HuH-7 (cell line): ENCODE measurements around the gene UBD.

Experiments used
- DNase-seq: peaks from one replicate; pipeline ENCODE4 v3.0.0; 2011; ENCODE audit warnings: low spot score

Gene UBD

DNA sequence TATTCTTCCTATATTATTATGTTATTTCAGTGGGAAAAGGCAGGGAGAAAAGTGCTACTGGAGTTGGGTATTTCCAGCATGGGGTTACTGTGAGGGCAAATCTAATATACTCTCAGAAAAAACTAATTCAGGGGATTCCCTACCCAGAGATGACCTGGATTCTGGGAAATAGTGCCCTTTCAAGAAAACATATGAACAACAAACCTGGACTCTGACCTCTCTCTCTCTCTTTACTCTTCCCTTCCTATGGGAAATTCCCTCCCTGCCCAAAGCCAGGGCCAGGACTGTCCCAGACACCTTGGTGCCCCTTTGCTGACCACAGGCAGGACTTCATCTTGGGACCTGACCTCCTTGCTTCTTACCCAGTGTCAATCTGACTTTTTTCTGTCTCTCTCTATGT, 1.6 kb upstream of the UBD start:
- DNase-seq, result peak; percentile 58

DNA sequence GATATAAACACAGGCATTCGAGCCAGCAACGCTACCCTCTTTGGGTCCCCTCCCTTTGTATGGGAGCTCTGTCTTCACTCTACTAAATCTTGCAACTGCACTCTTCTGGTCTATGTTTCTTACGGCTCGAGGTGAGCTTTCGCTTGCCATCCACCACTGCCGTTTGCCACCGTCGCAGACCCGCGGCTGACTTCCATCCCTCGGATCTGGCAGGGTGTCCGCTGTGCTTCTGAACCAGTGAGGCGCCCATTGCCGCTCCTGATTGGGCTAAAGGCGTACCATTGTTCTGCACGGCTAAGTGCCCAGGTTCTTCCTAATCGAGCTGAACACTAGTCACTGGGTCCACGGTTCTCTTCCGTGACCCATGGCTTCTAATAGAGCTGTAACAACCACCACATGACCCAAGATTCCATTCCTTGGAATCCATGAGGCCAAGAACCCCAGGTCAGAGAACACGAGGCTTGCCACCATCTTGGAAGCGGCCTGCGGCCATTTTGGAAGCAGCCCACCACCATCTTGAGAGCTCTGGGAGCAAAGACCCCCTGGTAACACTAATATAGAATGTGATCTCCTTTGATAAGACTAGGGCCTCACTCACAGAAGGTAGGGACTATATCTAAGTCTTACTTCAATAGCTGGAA, 973 bp downstream of the UBD start:
- no peak for DNase-seq

DNA sequence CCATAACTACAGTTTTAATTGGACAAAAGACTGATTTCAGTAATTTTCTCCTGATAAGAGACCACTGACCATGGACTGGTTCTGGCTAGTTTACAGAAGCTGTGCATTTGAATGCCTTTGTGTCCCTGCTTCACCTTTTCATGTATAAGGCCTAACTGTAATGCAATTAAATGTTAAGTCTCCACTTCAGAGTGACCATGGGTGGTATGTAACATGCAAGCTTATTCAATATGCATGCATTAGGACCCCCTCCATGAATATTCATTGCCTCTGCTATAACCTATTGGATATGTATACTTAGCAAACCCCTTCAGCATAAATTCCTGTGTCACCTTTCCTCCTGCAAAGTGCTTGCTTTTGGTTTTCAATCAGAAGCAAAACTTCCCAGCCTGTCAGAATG, 2.2 kb downstream of the UBD start:
- no peak for DNase-seq

DNA sequence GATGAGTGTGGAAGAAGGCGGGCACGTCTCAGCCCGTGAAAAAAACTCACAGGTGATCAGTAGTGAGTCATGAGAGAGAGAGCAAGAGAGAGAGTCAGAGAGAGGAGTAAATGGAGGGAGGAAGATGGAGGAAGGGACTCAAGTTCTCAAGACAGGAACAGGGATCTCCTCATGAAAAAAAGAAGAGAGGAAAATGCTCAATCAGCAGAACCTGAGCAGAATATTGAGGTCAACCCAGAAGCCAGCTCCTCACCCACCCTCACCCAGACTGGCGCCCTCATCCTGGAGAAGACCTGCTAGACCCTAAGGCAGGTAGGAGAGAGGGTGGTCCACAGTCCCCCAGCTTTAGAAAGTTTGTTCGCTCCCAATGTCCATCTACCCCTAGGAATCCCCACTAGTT, 4.8 kb downstream of the UBD start:
- no peak for DNase-seq

DNA sequence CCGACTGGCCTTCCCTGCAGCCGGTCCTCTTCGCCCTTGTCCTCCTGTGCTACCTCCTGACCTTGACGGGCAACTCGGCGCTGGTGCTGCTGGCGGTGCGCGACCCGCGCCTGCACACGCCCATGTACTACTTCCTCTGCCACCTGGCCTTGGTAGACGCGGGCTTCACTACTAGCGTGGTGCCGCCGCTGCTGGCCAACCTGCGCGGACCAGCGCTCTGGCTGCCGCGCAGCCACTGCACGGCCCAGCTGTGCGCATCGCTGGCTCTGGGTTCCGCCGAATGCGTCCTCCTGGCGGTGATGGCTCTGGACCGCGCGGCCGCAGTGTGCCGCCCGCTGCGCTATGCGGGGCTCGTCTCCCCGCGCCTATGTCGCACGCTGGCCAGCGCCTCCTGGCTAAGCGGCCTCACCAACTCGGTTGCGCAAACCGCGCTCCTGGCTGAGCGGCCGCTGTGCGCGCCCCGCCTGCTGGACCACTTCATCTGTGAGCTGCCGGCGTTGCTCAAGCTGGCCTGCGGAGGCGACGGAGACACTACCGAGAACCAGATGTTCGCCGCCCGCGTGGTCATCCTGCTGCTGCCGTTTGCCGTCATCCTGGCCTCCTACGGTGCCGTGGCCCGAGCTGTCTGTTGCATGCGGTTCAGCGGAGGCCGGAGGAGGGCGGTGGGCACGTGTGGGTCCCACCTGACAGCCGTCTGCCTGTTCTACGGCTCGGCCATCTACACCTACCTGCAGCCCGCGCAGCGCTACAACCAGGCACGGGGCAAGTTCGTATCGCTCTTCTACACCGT, 6.1 kb downstream of the UBD start:
- DNase-seq, result no peak

DNA sequence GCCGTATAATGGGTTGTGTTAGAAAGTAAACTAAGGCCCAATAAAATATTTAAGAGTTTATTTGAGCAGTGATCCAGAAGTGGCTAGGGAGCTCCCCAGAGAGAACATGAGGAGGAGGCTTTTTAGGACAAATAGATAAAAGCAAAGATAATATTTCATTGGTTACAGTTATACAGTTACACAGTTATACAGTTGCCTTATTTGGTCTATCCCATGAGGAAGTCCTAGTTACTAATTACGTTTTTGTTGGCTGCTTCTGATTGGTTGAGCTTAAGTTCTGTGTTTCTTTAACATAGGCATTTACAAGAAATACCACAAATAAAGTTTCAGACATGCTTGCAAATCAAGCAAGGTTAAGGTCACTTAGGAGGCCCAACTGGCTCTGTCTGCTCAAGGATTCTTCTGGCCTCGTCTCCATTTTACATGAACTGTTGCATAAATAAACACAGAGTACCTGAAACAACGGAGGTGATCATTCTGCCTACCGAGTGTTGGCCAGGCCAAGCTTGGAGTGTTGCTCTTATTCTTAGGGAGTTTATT, 7.0 kb downstream of the UBD start:
- no peak for DNase-seq

DNA sequence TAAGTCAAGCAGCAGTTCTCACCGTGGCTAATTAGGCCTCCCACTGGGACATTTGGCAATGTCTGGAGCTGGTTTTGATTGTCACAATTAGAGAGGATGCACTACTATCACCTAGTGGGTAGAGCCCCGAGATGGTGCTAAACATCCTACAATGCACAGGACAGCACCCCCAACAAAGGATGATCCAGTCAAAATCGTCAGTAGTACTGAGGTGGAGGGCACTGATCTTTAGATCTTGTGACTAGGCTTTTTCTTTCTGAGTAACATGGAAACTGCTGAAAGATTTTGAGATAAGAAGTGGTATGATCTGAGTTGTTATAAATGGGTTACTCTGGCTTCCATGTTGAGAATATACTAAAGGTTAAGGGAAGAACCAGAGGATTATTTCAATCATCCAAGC, 12.0 kb downstream of the UBD start:
- DNase-seq, result no peak

DNA sequence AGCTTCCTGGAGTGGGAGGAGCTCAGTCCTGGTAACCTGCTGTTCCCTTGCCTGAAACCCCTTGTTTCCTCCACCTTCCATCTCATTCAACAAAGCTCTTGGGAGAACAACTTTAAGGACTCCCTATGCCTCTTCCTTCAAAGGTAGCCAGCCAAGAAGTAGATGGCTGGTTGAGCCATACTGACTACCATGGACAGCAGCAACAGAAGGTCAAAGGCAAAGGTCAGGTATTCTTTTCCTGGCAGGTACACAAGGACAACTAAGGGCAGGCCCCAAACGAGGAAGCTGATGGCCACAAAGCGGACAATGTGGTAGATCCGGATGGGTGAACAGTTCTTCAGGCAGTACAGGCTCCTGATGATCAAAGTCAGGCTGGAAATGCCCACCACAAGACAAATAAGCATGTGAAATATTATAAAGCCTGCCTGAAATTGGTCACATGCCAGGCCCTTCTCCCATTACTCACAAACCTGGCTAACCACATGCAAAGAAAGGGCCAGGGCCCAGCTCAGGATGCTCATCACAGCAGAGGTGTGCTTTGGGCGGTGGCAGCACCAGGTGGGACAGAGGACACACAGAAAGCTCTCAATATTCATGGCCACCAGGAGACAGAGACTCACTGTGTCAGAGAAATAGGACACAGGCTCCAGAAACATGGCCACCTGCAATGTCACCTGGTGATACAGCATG, 21.7 kb downstream of the UBD start:
- DNase-seq, result no peak

DNA sequence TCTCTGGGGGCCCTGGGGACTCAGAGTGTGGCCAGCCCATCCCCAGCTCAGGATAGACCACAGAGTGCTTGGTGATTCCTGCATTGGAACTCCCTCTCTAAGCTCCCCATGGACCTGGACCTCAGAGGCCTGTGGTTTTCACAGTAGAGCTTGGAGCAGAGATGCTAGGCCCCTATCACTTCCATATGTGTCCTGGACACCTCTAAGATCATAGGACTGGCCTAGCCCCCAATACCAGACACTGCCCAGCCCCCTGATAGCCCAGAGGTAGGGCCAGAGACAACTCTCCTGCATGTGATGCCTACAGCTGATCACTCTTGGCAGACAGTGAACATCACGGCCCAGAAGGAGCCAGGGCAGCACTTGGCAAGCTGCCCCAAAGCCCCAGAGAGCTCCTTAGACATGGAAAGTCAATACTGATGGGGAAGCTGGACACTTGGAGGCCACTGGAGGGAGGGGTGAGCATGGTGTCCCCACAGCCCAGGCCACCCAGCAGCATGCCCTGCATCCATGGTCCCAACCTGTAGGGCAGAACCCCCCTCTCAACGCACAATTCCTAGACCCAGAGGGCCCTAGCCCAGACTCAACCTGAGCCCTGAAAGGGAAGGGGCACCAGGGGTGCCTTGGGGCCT, 27.1 kb downstream of the UBD start:
- DNase-seq, result no peak

DNA sequence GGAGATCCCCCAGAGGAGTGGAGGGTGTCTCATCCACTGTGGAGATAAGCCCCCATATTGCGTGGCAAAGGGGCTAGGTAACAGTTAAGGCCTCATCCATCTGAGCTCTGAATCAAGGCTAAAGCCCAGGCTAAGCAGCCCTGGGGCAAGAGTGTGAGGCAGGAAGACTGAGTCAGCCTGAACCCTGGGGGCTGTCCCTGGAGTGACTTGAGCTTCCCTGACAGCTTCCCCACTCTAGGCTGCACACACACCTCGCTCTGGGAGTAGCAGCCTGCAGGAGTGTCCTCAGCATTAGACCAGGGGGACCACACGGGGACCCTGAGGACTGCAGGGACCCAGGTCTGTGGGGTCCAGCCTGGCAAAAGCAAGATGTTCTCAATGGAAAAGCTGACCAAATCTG, 27.9 kb downstream of the UBD start:
- DNase-seq, result no peak

DNA sequence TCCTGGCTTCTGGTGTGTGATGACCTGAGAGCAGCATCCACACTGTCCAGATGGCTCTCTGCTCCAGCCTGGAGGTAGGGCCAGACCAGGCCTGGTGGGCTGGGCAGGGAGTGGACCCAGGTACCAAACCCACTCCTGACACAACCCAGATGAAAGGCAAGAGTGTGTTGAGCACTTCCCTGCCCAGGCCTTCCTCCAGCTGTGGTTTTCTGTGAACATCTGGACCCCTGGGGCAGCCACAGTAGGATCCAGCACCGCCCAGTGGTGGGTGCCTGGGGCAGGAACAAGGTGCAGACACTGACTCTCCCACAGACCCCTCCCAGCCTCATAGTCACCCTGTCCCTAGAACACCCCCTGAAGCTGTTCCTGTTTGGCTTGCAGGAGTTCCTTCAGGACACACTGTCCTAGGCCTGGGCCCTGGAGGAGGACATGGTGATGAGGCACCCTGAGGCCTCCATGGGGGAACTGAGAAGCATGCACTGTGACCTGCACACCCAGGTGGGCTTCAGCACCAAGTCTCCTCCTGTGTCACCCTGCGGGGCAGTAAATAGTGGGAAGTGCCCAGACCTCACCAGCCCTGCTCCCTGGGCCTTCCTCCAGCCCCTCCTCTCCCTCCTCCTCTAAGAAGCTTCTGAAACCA, 28.7 kb downstream of the UBD start:
- no peak for DNase-seq

DNA sequence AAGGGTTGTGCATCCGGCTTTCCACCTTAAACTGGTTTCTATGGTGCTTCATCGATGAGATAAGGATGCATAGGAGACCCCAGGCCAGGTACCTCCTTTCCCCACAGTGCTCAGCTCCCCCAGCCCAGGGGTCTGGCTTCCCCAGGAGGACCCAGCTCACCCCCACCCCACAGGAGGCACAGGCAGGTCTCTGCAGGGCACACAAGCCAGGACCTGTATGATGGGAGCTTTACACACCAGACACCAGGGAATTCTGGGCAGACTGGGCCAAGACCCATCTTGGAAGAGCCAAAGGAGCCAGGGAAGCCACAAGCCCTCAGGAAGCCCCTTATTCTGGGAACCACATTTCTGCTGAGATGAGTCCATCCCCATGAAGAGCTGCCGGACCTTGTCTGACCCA, 29.6 kb downstream of the UBD start:
- DNase-seq, result no peak

DNA sequence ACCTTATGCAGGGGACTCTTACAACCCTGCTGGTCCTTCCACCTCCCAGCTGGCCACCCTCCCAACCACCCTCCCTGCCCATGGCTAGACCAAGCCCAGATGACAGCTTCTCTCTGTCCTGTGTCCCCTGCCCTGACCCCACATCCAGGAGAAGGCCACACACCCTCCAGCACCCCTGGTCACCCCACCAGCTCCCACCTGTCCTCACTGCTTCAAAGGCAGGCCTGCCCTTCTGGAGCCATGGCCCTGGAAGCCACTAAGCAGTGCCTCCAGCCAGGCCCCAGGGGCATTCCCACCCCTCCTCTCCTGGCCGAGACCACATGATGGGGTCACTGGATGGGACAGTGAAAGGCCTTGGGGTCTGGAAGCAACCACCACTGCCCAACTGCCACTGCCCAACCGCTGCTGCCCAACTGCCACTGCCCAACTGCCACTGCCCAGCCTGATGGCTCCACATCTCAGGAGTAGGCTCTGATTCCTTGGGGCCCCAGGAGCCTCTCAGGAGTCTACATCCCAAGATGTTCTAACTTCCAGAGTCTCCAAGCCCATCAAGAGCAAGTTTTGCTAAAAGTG, 30.5 kb downstream of the UBD start:
- no peak for DNase-seq

DNA sequence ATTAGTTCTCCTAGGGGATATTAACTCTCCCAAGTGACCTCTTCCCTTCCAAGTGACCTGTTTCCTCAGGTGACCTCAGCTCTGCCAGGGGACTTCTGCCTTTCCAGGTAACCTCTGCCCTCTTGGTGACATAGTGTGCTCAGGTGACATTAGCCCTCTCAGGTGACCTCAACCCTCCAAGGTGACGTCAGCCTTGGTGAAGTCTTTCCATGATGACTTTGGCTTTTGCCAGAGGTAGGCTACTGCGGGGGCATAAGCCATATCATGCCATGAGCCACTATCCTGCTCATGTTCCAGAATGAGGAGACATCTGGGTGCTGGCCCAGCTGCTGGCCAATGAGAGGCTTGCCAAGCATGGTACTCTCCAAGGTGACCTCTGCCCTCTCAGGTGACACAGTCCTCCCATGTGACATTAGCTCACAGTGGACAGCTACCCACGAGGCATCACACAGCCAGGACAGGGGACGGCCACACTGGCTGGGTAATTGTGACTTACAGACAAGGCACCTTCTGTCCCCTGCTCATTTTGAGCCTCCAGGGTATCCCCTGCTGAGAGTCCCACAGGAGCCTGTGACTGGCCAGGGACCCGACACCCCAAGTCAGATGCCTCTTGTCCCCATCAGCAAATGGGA, 31.1 kb downstream of the UBD start:
- no peak for DNase-seq

DNA sequence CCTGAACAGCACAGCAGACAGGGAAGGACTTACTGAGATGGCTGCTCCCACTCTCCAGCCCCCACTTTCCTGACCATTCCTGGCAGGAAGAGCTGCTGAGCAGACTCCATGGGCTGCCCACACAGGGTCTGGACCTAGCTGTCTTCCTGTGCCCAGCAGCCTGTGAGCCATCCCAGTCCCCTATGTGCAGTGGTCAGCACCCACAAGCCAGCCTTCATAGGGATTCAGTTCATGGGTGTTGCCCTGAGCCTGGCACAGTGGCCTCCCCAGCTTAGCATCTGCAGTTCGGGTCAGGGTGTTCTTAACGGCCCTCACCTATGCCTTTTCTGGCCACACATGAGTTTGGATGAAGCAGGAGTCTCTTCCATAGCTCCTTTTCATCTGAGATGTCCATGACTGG, 32.0 kb downstream of the UBD start:
- DNase-seq, result no peak

DNA sequence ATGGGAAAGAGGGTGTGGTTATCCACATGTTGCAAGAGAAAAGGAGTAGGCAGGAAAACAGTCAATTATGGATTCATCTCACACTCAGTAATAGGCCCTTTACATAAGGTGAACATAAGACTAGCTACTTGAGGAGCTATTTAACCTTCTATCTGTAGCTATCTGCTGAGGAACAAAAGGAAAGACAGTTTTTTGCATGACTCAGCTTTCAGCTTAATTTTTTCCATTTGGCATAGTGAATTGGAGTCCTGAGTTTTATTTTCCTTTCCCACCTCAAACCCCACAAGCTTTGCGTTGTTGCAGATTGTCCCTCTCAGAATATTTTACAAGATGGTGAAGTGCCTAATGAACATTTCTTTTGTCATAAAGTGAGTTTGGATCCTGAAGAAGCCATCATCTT, 32.4 kb downstream of the UBD start:
- DNase-seq, result no peak

DNA sequence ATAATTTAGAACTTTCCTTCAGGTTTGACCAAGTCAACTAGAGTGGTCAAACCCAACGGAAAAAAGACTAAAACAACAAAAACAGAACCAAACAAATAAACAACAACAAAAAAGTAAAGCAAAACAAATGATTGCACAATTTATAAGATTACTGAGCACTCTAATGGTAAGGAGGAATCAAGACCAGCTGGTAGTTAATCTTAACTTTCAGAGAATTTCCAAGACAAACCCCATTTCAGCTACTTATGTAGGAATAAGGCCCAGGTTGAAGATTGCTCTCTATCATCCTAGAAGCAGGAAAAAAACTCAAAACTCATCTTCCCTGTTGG, 34.3 kb downstream of the UBD start:
- DNase-seq, result no peak

DNA sequence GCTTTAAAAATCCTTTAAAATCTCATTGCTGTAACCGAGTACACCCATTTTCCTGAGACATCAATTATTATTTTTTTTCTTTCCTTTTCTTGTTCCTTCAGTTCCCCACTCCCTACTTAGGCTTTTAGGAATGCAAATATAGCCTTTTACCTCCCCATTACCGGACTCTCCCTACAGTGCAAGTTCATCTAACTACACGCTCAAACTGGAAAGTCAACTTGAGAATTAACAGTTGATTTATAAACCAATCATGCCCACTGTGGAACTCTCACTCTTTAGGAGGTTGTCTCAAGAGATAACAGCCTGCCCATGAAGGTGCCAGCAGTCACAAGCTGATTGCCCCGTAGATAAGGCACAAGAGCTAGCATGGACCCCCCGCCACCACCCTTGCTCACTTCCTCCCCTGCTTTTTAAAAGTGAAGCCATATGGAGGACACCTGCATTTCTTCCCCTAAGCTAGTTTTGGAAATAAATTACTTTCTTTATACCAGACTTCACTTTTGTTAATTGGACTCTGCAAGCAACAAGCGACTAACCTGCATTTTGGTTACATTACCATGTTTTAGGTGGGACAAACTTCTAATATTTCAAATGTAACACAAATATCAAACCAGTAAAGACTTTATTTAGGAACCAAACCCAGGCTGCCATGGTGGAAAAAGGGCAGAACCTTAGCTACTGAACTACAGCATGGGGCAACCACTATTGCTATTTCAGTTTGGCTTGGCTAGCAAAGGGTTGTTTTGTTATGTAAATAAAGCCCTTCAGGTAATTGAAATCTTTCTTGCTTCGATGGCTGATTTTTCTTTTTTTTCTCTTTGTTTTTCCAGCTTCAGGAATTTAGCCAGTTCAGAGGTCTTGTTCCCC, 34.9 kb downstream of the UBD start:
- DNase-seq, result no peak

DNA sequence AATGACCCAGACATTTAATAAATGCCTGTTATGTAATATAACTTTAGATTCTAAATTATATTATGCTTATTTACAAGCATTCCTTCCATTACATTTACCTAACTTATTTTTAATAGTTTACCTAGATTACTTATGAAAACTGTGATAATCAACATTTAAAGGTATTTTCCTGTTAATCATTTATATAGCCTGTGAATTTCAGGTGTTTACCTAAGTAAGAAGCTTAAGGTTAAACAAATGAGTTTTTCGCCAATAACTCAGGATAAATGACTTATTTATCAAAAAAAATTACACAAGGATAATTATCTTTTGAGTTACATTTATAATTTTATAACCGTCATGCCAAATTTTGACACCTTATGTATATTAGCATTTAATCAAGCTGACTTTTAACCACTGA, 35.5 kb downstream of the UBD start:
- DNase-seq, result no peak

DNA sequence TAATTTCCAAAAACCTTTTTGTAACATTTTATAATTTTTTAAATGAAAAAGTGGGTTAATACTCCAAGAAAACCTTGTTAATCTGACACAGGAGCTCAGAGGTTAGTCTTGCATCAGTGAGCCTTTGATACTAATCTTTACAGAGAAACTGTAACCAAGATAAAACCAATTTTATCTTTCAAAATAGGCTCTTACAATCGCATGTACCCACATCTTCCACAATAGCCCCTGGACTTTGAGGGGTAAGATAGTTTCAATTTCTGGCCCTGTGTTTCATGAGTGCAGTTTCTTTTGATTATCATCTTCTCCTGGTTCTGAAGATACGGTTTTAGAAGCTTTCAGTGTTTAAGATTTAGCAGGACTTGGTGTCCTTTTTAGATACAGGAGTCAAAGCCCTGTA, 37.3 kb downstream of the UBD start:
- DNase-seq, result no peak
